HG02981 (cell line): ENCODE results near the gene CEP126.

Source experiments
- ATAC-seq: cut with Tn5 transposase; IDR thresholded peaks from one replicate; pipeline ENCODE4 v1.9.1; 2021; ENCODE audit warnings: mild to moderate bottlenecking, moderate library complexity; ENCODE audit not compliant: unreplicated experiment

The CEP126 gene

DNA sequence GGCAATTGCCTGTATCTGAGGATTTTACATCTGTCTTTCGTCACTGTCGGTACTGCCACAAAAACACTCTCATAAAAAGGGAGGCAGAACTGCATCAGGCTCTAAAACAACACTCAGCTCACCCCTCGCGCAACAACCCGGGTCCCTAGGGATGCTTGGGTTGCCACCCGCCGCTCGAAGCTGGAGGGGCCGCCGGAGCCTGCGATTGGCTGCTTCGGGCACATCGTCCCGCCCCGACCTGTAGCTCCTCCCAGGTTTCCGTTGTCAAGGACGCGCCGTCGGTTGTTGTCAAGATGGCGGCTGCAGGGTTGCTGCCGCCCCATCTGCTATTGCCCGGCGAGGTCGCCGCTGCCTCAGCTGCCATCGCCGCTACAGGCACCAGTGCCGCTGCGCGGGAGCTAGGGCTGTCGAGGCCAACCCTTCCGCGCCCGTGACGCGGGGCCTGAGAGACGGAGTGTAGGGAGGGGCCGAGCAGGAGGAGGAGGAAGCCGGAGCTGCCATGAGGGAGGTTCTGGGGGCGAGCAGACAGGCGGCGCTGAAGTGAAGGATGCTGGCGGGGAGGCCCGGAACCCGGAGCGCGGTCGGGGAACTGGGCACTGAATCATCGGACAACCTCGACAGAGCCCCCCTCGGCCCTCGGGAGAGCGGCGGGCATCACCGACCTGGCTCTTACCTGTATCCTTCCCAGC lies at the start of gene CEP126:
Gene CEP126 (plus strand): TSS at position 273 of the 689 bp plus-strand sequence. CDS start 275 bp downstream, at position 548.
- ATAC-seq = peak; percentile 99

GRCh38 chr11:101866619-101867491 lies 48.0 kb upstream of the CEP126 start:
- ATAC-seq = no peak

GRCh38 chr11:101867951-101868350 lies 46.9 kb upstream of the CEP126 start:
- ATAC-seq = no peak

GRCh38 chr11:101870510-101870909 lies 44.3 kb upstream of the CEP126 start:
- no peak for ATAC-seq

GRCh38 chr11:101872171-101872882 lies 42.5 kb upstream of the CEP126 start:
- no peak for ATAC-seq

DNA sequence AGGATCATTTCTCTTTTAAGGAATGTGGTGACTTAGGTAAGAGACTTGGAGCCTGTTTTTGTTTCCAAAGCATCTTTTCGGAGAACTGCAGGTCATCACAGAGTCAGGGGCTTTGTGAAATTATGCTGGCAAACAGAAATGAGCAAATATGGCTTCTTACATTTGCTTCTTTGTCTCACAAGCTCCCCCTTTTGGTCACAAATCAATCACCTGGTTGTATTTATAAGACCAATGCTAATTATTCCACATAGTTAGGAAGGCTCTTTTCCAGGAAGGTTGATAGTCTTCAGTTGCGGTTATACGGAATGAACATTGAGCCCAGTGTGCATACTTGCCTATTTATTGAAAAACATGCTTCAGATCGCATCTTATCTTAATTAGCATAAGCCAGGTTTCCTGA lies 34.6 kb upstream of the CEP126 start:
- no peak for ATAC-seq

DNA sequence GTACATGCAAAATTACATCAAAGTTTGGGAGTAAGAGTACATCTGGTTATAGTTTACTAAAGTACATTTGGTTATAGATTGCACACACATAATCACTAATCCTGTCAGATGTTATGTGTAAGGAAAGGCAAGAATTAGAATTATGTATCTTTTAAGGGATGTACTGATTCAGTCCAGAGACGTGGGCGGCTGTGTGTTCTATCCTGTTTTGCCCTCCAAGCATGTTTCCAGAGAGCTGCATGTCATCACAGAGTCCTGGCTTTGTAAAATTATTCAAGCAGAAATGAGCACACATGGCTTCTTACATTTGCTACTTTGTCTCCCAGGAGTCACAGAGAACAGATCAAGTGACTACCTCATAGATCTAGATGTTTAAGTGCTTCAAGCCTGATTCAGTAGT lies 33.2 kb upstream of the CEP126 start:
- no peak for ATAC-seq

DNA sequence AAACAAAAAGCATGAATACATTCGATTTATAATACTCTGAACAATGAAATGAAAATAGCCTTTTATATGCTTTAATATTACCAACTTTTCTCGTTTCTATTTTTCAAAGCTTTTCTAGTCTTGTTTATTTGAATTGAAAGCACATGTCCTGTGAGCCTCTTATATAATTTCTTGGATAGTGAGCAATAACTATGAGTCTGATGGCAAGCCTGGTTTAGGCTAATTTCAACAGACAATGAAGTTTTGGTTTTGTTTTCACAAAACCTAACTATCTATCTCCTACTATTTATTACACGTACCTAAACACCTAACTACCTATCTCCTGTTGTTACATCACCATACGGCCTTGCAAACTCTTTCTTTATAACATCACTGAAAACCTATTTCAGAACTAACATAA lies 29.2 kb upstream of the CEP126 start:
- ATAC-seq = no peak

- no peak for ATAC-seq
Measured at GRCh38 chr11:101889767-101890166, 25.0 kb upstream of the CEP126 start.

- no peak for ATAC-seq
Measured at GRCh38 chr11:101894505-101894904, 20.3 kb upstream of the CEP126 start.

GRCh38 chr11:101907815-101908214 lies 7.0 kb upstream of the CEP126 start:
- ATAC-seq = no peak

GRCh38 chr11:101909087-101909486 lies 5.7 kb upstream of the CEP126 start:
- no peak for ATAC-seq

GRCh38 chr11:101912823-101913284 lies 2.0 kb upstream of the CEP126 start:
- no peak for ATAC-seq

DNA sequence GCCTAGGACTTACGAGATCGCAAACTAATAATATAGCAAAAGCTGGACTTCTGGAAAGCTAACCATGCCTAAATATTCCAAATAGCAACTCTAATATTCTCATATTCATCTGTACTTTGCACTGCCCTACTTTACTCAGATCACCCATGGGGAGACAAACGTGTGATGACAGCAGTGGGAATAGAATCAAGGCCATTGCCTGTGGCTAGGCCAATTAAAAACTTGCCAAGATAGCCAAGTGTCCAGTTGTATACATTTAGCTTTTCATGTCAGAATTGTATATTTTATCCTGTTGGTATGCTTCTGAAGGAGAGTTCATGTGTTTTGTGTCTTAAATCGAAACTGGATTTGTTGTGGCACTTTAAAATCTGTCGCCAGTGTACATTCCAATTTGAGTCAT lies 1.2 kb upstream of the CEP126 start:
- no peak for ATAC-seq

- ATAC-seq = no peak
Measured at GRCh38 chr11:101914341-101914737, 471 bp upstream of the CEP126 start.

DNA sequence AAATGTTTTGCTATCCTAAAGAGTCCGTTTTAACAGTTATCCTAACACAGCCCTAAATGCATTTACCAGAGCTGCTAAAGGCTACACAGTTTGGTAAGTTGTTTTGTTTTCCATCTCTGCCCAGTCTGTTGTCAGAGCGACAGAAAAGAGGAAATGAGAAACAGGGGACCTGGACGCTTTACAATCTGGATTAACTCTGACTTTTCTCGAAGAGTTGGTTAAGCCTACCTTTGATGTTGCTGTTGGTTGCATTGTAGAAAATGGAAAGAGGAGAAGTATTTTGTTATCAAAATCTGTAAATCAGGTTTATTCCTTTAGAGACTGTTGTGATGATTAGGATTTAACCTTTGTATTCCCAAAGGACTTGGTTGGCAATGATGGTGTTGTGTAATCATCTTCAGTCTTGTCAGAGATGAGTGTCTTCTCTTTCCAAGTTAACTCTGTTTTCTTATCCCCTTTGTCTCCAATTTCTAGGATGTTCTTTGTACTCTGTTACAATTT lies 1.0 kb downstream of the CEP126 start:
- peak; percentile 50 for ATAC-seq

DNA sequence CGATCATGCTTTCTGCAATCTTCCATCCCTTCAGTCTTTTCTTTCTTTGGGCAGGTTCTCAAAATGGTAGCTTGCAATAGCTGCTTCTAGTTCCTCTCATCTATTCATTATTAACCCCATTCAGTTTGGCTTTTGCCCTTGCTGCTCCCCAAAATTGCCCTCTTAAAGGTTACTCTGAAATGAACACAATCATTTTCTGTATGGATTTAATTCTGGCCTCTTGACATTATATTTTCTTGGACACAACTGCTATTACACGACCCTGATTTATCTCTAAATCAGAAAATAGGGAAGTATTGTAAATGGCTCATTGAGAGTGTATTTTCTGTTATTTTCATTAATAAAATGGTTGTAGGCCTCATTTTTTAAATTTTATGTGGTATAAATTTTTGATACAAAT lies 1.6 kb downstream of the CEP126 start, which contains the start of gene ANGPTL5:
Gene ANGPTL5 (minus strand): TSS at position 101 of the 400 bp plus-strand sequence. CDS start 8,613 bp downstream, outside the sequence.
- no peak for ATAC-seq

- no peak for ATAC-seq
Measured at GRCh38 chr11:101917226-101917625, 2.4 kb downstream of the CEP126 start.

DNA sequence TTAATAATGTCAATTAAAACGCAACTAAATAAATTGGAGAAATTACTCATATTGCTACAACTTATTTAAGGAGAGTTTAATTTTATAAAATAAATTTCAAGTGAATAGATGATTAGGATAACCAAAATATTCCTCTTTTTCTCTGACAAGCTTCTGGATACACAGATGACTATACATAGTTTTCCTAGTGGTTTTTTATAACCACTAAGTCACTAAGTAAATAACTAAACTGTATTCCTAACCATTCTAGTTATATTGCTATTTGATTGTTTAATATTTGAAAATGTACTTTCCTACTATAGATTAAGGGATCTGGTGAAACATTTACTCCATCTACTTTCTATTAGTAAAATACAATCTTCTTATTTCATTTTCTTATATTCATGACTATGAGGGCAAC lies 6.2 kb downstream of the CEP126 start:
- no peak for ATAC-seq

GRCh38 chr11:101923554-101923953 lies 8.7 kb downstream of the CEP126 start:
- ATAC-seq = no peak

DNA sequence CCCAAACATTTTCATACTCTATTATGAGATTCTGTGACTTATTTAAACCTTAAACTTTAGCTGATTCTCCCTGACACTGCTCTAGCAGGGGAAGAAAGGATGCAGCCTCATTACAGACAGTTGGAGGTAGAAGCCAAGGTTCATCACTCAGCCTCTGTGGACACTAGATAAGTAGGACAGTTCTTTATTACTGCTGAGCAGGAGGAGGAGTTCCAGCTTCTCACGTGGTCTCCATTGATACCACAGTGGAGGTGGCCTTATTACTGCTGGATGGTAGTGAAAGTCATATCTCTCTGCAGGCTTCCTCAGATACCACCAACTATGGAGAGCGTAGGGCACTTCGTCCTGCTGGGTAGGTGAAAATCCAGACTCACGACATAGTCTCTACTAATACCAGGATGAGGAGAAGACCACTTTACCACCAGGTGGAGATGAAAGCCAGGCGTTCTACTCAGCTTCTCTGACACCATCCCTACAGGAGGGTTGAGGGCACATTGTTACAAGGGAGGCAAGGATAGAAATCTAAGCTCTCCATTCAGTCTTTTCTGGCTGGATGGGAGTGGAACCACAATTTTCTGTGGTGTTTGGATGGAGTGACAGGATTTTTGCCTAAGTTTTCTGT lies 14.6 kb downstream of the CEP126 start:
- no peak for ATAC-seq
